HG03460 (cell line): ENCODE data around the gene SLC2A6.
A peak's percentile ranks its signal among the peaks of the same experiment; 100 is the strongest.
"Not testable (repeated sequence)": the region's sequence is repeated elsewhere in the genome, so short reads cannot be mapped to it uniquely, and the experiment has no call there.

Experiments
- ATAC-seq: cut with Tn5 transposase; IDR thresholded peaks from one replicate; pipeline ENCODE4 v1.9.1; 2021; ENCODE audit not compliant: unreplicated experiment

SLC2A6 gene

DNA sequence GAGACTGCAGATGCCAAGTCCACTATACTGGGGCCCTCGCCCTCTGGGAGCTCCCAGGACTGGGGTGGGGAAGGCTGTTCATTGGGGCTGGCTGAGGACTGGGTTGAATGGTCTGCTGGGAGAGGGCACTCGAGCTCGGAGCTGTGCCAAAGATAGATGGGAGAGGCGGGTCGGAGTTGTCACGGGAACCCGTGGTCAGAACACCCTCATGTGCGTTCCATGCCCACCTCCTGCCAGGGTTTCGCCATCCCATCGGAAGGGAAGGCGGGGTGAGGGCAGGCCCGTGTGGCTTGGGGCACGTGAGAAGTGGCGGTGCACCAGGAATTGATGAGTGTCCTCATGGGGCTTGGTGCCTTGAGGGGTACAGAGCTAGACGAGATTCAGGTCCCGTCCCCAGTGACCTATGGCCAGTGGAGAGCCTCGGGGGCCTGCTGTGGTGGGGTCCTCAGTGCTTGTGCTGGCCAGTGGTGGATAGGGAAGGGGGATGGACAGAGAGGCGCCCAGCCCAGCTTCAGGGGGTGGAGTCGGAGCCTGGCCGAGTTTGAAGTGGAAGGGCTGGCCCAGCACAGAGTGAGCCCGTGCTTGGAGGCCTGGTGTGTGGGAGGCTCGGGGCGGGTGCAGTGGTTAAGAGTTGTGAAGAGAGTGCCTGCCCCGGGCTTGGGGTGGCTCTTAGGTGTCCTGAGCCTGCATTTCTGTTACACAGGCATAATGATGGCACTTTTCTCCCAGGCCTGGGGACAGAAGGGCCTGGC is 14.9 kb downstream of the SLC2A6 start:
- no peak for ATAC-seq

DNA sequence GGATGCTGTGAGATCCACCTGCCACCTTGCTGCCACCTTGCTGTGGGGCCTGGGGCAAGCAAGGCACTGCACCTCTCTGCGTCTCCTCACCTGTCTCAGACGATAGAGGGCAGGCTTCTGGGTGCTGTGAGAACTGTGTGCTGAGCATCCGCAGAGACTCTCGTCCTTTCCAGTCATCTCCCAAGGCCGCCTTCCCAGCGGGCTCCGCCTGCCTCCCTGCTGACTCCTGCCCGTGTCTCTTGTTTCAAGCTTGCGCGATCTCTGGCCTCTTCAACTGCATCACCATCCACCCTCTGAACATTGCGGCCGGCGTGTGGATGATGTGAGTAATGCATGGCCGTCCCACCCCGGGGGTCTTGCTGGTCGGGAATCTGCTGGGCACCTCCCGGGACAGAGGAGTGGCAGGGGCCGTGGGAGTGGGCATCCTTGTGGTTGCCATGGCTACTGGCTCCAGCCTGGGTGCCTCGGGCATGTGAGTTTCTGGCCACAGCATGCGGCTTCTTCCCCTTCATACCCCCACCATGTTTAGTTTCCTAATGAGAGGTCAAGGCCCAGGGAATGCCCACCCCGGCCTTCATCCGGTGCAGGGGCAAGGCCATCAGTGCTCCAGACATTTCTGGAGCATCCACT is 15.6 kb downstream of the SLC2A6 start:
- no peak for ATAC-seq

DNA sequence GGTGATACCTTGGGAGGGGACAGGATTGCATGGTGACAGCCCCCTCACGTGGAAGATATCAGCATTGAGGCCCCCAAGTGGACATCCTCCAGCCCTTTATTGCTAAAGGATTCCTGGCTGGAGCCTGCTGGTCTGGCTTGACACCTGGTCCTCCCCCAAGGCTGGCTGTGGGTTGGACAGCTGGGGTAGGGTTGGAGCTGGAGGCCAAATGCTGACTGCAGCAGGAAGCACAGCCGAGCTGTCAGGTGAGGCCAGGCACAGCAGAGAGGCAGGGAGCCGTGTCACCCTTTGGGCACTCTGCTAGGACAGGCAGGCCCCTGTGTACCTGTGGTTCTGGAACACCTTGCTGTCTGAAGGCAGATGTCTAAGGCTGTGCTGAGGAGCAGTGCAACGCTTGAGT is 16.9 kb downstream of the SLC2A6 start:
- ATAC-seq, result no peak

DNA sequence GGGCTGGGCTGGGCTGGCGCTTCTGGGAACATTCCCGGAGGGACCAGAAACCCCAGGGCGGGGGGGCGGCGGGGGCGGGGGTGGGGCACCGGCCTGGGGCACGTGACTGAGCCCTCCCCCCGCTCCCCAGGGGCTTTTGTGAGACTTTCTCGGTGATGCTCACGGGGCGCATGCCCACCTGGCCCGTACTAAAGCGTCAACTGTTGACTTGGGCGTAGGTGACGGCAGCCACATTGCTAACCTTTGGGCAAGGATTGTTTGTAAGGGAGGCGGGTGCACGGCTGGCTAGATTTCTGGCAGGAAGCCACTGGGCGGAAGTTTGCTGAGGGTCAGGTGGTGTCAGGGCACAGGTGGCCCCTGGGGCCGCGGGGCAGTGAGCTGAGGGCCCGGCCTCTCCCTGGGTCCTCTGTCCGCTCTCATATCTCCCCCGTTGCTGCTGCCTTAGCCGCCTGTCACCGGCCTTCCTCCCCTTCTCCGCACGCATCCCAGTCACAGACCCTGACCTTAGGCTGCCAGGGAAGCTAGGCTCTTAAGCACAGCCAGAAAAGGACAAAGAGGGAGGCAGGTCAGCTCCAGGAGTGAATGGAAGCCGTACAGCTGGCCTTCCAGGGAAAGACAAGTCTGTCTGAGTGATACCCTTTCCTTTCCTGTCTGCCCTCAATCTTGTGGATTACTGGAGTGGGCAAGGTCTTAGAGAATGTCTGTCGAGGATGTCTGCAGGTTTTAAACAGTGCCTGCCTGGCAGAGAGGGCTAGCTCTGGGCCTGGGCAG is 18.3 kb downstream of the SLC2A6 start:
- peak; percentile 29 for ATAC-seq

DNA sequence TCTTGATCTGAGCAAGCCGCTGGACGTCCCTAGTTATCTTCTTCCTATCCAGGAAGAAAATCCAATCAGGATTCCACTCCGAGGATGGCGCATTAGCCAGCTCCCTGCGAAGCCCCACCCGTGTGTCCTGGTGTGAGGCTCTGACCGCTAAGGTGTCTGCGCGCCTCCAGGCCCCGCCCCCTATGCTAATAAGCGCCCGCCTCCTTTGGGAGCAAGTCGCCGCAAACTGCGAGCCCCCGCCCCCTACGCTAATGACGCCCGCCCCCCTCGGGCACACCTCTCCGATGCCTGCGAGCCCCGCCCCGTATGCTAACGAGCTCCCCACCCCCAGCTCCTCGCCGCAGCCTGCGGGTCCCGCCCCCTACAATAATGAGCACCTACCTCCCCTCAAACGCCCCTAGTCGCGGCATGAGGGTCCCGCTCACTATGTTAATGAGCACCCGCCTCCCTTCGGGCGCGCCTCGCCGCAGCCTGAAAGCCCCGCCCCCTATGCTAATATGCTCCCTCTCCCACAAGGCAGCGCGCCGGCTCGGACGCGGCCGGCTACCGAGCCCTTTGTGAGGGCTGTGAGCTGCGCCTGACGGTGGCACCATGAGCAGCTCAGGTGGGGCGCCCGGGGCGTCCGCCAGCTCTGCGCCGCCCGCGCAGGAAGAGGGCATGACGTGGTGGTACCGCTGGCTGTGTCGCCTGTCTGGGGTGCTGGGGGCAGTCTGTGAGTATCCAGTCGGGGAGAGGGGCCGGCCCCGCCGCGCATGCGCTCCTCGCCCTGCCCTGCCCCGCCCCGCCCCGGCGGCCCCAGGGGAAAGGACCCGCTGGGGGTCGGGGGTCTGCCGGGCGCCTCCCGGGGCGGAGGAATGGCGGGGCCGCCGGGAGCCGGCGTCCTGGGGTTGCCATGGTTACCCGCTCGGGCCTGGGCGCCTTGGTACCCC is 19.2 kb downstream of the SLC2A6 start, which contains the start of gene CACFD1:
Gene CACFD1, plus strand, starts transcription at position 503 of the 929 bp plus-strand sequence. Its CDS starts 89 bp downstream, at position 592.
- peak; percentile 74 for ATAC-seq

DNA sequence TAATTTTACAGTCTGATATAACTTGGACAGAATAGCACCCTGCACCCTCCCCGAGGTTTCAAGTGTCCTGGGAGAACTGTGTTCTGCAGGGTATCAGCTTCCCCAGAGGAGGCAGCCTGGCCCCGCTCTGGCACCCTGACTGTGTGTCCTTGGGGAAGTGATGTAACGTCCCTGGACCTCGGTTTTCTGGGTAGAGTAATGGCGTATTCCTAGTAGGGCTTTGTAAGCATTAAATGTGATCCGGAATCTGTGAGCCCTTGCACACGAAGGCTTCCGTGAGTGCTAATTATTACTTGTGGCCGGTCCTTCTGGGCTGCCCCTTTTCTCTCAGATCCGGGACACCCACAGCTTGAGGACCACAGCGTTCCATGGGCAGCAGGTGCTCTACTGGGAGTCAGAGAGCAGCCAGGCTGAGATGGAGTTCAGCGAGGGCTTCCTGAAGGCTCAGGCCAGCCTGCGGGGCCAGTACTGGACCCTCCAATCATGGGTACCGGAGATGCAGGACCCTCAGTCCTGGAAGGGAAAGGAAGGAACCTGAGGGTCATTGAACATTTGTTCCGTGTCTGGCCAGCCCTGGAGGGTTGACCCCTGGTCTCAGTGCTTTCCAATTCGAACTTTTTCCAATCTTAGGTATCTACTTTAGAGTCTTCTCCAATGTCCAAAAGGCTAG is 20.1 kb downstream of the SLC2A6 start:
- ATAC-seq, result no peak

DNA sequence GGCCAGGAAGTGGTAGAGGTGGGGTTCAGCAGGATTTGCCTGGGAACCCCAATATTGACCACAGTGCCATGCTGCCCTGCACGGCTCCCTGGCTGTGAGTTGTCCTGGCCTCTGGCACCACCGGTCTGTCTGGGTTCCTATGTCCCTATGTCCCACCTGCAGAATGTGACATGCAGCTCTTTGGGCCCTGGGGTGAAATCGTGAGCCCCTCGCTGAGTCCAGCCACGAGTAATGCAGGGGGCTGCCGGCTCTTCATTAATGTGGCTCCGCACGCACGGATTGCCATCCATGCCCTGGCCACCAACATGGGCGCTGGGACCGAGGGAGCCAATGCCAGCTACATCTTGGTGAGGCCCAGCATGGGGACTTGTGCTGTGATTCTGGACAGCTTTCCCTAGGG is 21.2 kb downstream of the SLC2A6 start:
- no peak for ATAC-seq

DNA sequence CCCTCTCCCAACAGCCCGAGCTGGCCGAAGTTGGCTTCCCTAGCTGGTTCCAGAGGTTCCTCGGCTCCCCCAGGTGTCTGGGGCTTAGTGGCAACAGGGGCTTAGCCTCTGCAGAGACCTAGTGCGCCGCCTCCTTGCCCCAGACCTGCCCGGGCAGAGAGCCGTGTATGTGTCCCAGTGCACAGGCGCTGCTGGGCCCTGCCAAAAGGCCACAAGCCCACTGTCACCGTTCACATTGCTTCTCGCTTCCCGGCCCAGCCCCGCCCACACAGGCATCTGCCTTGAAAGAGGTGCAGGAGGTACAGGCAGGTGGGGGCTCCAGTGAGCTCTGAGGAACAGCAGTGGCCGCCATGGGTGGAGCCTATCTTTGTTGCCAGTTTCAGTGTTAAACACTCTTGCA is 21.7 kb downstream of the SLC2A6 start:
- ATAC-seq, result no peak

DNA sequence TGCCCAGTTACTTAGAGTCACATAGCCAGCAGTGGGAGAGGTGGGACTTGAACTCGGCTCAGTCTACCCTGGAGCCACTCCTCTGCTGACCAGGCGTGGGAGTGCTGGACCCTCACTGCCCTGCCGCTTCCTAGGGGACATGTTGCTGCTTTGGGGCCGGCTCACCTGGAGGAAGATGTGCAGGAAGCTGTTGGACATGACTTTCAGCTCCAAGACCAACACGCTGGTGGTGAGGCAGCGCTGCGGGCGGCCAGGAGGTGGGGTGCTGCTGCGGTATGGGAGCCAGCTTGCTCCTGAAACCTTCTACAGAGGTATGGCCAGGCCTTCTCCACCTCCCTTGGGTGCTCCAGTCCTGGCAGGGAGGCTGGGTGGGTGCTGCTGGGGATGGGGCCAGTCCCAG is 22.5 kb downstream of the SLC2A6 start:
- ATAC-seq, result no peak

DNA sequence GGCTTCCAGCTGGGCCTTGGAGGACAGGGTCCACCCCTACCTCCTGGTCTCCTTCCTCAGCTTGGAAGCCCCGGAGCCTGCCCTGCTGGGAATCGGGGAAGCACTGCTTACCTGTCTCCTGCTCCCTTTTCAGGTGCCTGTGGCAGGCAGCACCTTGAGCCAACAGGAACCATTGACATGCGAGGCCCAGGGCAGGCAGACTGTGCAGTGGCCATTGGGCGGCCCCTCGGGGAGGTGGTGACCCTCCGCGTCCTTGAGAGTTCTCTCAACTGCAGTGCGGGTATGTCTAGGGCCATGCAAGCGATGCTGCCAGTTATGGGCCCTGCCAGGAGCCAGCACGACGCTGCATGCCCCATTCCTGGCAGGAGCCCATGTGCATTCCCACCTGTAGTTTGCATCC is 23.0 kb downstream of the SLC2A6 start:
- no peak for ATAC-seq

DNA sequence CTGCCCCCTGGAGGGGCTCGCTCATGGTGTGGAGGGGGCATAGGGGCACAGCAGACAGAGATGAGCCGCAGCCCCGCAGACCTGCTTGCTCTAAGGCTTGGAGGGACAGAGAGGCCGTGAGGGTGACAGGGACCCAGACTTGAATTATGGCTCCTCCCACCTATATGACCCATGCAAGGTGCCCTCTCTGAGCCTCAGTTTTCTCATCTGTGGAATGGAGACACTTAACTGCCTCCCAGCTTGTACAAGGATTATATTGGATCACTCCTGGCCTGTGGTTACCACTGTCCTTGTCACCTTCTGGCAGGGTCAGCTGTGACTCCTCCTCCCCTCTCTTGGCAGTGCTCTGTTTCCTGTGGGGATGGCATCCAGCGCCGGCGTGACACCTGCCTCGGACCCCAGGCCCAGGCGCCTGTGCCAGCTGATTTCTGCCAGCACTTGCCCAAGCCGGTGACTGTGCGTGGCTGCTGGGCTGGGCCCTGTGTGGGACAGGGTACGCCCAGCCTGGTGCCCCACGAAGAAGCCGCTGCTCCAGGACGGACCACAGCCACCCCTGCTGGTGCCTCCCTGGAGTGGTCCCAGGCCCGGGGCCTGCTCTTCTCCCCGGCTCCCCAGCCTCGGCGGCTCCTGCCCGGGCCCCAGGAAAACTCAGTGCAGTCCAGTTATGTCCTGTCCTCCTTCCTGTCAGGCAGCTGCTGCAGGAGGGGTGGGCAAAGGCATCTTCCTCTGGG is 23.8 kb downstream of the SLC2A6 start:
- no peak for ATAC-seq

DNA sequence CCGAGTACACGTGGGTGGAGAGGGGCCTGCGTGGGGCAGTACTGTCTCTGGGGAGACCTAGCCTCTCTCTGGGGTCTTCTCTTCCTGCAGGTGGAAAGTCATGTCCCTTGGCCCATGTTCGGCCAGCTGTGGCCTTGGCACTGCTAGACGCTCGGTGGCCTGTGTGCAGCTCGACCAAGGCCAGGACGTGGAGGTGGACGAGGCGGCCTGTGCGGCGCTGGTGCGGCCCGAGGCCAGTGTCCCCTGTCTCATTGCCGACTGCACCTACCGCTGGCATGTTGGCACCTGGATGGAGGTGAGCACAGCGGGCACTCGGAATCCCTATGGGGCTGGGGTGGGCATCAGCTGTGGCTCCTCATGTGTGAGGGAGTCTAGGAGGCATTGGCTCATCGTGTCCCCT is 24.6 kb downstream of the SLC2A6 start:
- no peak for ATAC-seq

DNA sequence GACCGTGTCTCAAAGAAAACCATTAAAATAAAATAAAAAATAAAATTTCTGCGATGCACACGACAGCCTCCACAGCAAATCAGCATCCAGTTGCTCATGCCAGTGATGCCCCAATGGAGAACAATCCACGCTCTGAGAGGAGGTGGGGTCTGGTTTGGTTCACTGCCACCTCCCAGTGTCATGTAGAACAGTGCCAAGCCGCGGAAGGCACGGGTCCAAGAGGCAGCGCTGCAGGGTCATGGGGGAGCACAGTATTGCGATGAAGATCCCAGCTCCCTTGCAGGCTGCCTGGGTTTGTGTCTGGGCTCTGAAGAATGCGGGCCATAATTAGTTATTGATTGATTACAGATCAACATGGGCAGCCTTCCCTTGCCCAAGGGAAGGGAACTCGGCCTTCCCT is 25.2 kb downstream of the SLC2A6 start:
- ATAC-seq, result no peak

DNA sequence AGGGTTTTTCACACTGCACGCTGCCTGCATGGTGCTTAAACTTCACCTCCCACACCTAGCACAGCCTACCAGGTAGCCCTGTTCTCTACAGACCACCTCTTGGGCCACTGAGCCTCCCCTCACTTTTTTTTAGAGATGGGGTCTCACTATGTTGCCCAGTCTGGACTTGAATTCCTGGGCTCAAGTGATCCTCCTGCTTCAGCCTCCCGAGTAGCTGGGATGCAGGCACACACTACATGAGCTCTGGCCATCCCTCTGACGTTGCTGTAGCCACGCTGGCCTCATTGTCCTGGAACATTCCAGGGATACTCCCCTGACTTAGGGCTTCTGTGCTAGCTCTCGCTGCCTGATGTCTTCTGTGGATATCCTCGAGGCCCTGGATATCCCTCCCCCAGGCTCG is 26.3 kb downstream of the SLC2A6 start:
- no peak for ATAC-seq

DNA sequence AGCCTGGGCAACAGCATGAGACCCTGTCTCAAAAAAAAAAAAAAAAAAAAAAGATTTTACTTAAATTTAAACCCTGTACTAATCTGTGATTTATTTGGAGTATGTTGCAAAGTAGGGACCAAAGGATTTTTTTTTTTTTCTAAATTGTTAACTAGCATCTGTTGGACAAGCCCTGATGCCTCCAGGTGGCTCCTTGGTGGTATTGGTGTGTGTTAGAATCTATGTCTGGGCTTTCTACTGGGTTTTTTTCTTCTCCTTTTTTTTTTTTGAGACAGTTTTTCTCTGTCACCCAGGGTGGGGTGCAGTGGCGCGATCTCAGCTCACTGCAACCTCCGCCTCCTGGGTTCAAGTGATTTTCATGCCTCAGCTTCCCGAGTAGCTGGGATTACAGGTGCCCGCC is 27.0 kb downstream of the SLC2A6 start:
- not testable (repeated sequence) for ATAC-seq

DNA sequence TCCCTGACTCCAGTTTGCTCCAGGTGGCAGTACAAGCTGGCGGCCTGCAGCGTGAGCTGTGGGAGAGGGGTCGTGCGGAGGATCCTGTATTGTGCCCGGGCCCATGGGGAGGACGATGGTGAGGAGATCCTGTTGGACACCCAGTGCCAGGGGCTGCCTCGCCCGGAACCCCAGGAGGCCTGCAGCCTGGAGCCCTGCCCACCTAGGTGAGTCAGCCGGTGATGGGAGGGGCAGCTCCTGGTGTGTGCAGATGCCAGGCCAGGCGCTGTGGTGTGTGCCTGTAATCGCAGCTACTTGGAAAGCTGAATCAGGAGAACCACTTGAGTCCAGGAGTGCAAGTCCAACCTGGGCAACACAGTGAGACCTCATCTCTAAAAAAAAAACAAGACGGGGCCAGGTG is 29.1 kb downstream of the SLC2A6 start:
- no peak for ATAC-seq

DNA sequence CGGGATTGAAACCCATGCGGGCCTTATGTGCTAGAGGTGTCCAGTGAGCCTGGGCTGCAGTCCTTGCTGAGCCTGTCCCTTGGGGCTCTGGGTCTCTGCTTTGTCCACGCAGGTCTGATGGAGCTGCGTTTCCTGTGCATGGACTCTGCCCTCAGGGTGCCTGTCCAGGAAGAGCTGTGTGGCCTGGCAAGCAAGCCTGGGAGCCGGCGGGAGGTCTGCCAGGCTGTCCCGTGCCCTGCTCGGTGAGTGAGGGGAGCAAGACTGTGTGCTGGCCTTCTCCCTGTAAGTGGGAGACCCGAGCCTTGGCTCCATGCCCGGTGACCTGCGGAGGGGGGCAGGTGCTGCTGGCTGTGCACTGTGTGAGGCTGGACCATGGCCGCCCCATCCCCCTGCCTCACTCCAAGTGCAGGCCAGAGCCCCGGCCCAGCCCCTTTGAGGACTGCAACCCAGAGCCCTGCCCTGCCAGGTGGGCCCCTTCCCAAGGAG is 30.4 kb downstream of the SLC2A6 start:
- no peak for ATAC-seq

DNA sequence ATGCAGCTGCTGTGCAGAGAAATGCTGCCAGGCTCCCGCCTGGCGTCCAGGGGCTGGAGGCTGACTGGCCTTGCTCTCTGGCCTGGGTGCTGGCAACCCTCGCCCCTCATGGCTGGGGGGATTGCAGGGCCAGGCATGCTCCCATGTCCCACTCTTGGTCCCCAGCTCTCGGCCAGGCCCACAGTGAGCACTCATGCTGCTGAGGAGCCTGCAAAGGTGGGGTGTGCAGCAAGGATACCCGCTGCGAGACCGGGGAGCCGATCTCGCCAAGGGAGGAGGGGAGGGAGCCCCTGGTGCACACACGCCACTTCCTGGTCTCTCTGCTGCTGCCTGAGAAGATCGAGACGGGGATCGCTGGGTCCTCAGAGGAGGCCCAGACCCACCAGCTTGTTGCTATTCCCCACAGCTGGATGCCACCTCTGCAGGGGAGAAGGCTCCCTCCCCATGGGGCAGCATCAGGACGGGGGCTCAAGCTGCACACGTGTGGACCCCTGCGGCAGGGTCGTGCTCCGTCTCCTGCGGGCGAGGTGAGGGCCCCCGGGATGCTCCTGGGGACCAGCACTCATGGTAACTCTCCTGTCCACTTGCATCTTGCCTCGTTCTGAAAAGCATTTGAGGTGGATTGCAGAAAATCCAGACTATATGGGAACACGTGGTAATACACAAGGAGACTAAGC is 33.5 kb downstream of the SLC2A6 start:
- no peak for ATAC-seq

DNA sequence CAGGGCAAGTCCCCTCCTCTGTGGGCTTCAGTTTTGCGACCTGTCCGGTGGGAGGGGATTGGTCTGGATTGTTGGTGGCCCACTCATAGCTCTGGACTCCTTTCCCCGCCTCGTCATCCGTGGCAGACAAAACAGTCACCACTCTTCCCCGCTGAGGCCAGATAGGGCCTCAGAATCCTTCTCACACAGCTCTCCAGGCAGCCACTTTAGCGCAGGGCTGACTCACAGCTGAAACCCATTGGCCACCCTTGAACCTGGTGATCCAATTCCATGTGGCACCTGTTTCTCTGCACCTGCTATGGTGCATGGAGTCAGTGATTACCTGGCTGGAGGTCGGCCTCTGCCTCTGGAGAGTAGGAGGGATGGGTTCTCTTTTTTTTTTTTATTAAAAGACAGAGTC is 34.9 kb downstream of the SLC2A6 start:
- ATAC-seq, result no peak
